ENCODE measurements around the gene SAMD5.
"Not testable (repeated sequence)": the region's sequence is repeated elsewhere in the genome, so short reads cannot be mapped to it uniquely, and the experiment has no call there.

DNA sequence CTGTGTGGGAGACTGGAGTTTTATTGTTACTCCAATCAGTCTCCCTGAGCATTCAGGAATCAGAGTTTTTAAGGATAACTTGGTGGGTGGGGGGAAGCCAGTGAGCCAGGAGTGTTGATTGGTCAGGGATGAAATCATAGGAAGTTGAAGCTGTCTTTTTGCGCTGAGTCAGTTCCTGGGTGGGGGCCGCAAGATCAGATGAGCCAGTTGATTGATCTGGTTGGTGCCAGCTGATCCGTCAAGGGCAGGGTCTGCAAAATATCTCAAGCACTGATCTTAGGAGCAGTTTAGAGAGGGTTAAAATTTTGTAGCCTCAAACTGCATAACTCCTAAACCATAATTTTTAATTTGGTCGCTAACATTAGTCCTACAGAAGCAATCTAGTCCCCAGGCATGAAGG, 33.9 kb downstream of the SAMD5 start:
- not testable (repeated sequence) for TF ChIP-seq CTCF, POLR2A (IDR thresholded peaks at IDR 0.05)
